Panc1 (cell line): ENCODE results near the gene SLC36A4.

Experiments
- CTCF ChIP-seq: fragments of 450-650 bp; IDR thresholded peaks from 2 replicates; pipeline ENCODE4 v1.5.1; 2017; ENCODE audit warnings: mild to moderate bottlenecking
- REST ChIP-seq, 2 experiments: IDR thresholded peaks; 2 replicates each; pipeline ENCODE4 v1.6.1; 2011 to 2012; ENCODE audit warnings: low read depth in 2 of 2, control low read depth in 1 of 2, low read length in 1 of 2, mild to moderate bottlenecking in 1 of 2, moderate library complexity in 1 of 2; ENCODE audit not compliant: insufficient read depth in 1 of 2
- TCF7L2 ChIP-seq: IDR thresholded peaks from 2 replicates; pipeline ENCODE4 v1.6.1; 2011; ENCODE audit warnings: mild to moderate bottlenecking, low read depth, low read length, inconsistent platforms

- no peak for TF ChIP-seq CTCF
- TF ChIP-seq REST (IDR thresholded peaks at IDR 0.05; ENCODE audit: insufficient read depth in 1 of 2, low read depth in 2 of 2, low read length in 1 of 2) = no peak
- no peak for TF ChIP-seq TCF7L2
Measured at GRCh38 chr11:93187290-93187689, 10.5 kb downstream of the SLC36A4 start.
